ENCODE data around the gene AREL1.

DNA sequence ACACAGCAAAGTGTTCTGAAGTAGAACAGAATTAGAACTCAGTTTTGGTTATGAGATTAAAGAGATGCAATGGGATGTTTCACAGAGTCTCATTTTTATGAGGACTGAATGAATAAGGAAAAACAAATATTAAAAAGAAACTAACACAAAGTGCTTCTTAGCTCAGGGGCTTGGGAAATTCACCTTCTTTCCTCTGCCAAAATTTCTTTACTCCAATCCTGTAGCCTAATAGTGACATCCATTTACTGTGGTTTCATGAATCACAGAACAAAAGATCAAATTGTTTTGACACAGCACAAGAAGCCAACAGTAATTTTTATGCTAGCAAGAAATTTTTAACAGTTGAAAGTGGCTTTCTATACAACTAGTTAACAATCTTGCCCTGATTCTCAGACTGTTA is 37.7 kb downstream of the AREL1 start:
- TF ChIP-seq CTCF (IDR thresholded peaks at IDR 0.05) = no peak
- TF ChIP-seq POLR2A (IDR thresholded peaks at IDR 0.05) = no peak
- no peak for TF ChIP-seq POLR2AphosphoS5 (IDR thresholded peaks at IDR 0.05)

Data from prostate gland (tissue), 2 donors.